ENCODE data around the gene BCR.

The BCR gene

GRCh38 chr22:23179381-23180299 is 669 bp upstream of the BCR start:
- Histone ChIP-seq H3K9ac (ENCODE audit: low read length) (peak overlapping the region; percentile 50), H3K23ac (ENCODE audit: low read length) (peak overlapping the region; percentile 89), H3K4me3 (ENCODE audit: low read length) (no peak overlapping the region), H3K18ac (ENCODE audit: low read length) (no peak overlapping the region), H2BK120ac (ENCODE audit: low read depth, low read length) (no peak overlapping the region), H3K27me3 (ENCODE audit: insufficient read depth, low read length, poor library complexity) (no peaks in the 10 kb centered on the region), H2AK5ac (ENCODE audit: low read length) (peak overlapping the region; percentile 97), H3K27ac (ENCODE audit: low read depth, low read length) (no peak overlapping the region), H2BK5ac (ENCODE audit: low read length) (peak overlapping the region; percentile 17), H3K4me2 (ENCODE audit: low read length) (peak overlapping the region; percentile 40), H3K4ac (ENCODE audit: low read depth, low read length) (no peak overlapping the region), H4K5ac (ENCODE audit: low read length) (no peak overlapping the region), H3K79me2 (ENCODE audit: control insufficient read depth, insufficient read depth, low read length) (peaks cover 35% of the 10 kb centered on the region), H3K4me1 (ENCODE audit: control insufficient read depth, low read depth, low read length) (peaks cover 16% of the 10 kb centered on the region), H3K56ac (ENCODE audit: low read length) (peak overlapping the region; percentile 82), H3K36me3 (ENCODE audit: control insufficient read depth, insufficient read depth, low read length) (no peaks in the 10 kb centered on the region), H3K79me1 (ENCODE audit: low read length) (peaks cover 12% of the 10 kb centered on the region), H2BK15ac (replicated peaks; ENCODE audit: low read depth) (no peak overlapping the region), H4K8ac (ENCODE audit: low read depth, low read length) (no peak overlapping the region)
- peak; percentile 26 for DNase-seq
- WGBS (ENCODE audit: extremely low coverage, insufficient coverage, low lambda C conversion rate), result no CpG with 5 or more reads among the region's 25 CpGs

GRCh38 chr22:23180893-23181720 is 798 bp downstream of the BCR start:
- Histone ChIP-seq H3K23ac (ENCODE audit: low read length) (peak overlapping the region; percentile 98), H4K8ac (ENCODE audit: low read depth, low read length) (no peak overlapping the region), H3K56ac (ENCODE audit: low read length) (peak overlapping the region; percentile 95), H3K27ac (ENCODE audit: low read depth, low read length) (peak overlapping the region; percentile 58), H2AK5ac (ENCODE audit: low read length) (no peak overlapping the region), H3K18ac (ENCODE audit: low read length) (peak overlapping the region; percentile 79), H4K5ac (ENCODE audit: low read length) (no peak overlapping the region), H3K4me2 (ENCODE audit: low read length) (peak overlapping the region; percentile 73), H3K79me2 (ENCODE audit: control insufficient read depth, insufficient read depth, low read length) (peaks cover 48% of the 10 kb centered on the region), H3K36me3 (ENCODE audit: control insufficient read depth, insufficient read depth, low read length) (no peaks in the 10 kb centered on the region), H3K79me1 (ENCODE audit: low read length) (peaks cover 15% of the 10 kb centered on the region), H3K27me3 (ENCODE audit: insufficient read depth, low read length, poor library complexity) (no peaks in the 10 kb centered on the region), H3K4ac (ENCODE audit: low read depth, low read length) (peak overlapping the region; percentile 82), H2BK5ac (ENCODE audit: low read length) (peak overlapping the region; percentile 63), H3K4me1 (ENCODE audit: control insufficient read depth, low read depth, low read length) (peaks cover 17% of the 10 kb centered on the region), H2BK15ac (replicated peaks; ENCODE audit: low read depth) (no peak overlapping the region), H3K9ac (ENCODE audit: low read length) (peak overlapping the region; percentile 95), H2BK120ac (ENCODE audit: low read depth, low read length) (no peak overlapping the region), H3K4me3 (ENCODE audit: low read length) (peak overlapping the region; percentile 94)
- DNase-seq, result peak; percentile 55
- no CpG with 5 or more reads among the region's 112 CpGs for WGBS (ENCODE audit: extremely low coverage, insufficient coverage, low lambda C conversion rate)

- Histone ChIP-seq H3K27ac (ENCODE audit: low read depth, low read length) (no peak overlapping the region), H3K9ac (ENCODE audit: low read length) (peak overlapping the region; percentile 95), H3K56ac (ENCODE audit: low read length) (peak overlapping the region; percentile 95), H2BK120ac (ENCODE audit: low read depth, low read length) (no peak overlapping the region), H3K18ac (ENCODE audit: low read length) (peak overlapping the region; percentile 79), H3K4me2 (ENCODE audit: low read length) (peak overlapping the region; percentile 73), H3K79me1 (ENCODE audit: low read length) (peaks cover 17% of the 10 kb centered on the region), H3K4me3 (ENCODE audit: low read length) (peak overlapping the region; percentile 94), H3K4ac (ENCODE audit: low read depth, low read length) (peak overlapping the region; percentile 82), H4K5ac (ENCODE audit: low read length) (no peak overlapping the region), H2AK5ac (ENCODE audit: low read length) (no peak overlapping the region), H3K27me3 (ENCODE audit: insufficient read depth, low read length, poor library complexity) (no peaks in the 10 kb centered on the region), H3K23ac (ENCODE audit: low read length) (peak overlapping the region; percentile 98), H3K79me2 (ENCODE audit: control insufficient read depth, insufficient read depth, low read length) (peaks cover 55% of the 10 kb centered on the region), H3K4me1 (ENCODE audit: control insufficient read depth, low read depth, low read length) (peaks cover 17% of the 10 kb centered on the region), H4K8ac (ENCODE audit: low read depth, low read length) (no peak overlapping the region), H2BK5ac (ENCODE audit: low read length) (no peak overlapping the region), H2BK15ac (replicated peaks; ENCODE audit: low read depth) (no peak overlapping the region), H3K36me3 (ENCODE audit: control insufficient read depth, insufficient read depth, low read length) (no peaks in the 10 kb centered on the region)
- WGBS (ENCODE audit: extremely low coverage, insufficient coverage, low lambda C conversion rate), result no CpG with 5 or more reads among the region's 43 CpGs
- peak; percentile 28 for DNase-seq
Measured at GRCh38 chr22:23181721-23182308, 1.5 kb downstream of the BCR start.

GRCh38 chr22:23182309-23183060 is 2.2 kb downstream of the BCR start:
- peak; percentile 70 for DNase-seq
- Histone ChIP-seq H2BK5ac (ENCODE audit: low read length) (no peak overlapping the region), H3K79me2 (ENCODE audit: control insufficient read depth, insufficient read depth, low read length) (peaks cover 62% of the 10 kb centered on the region), H2AK5ac (ENCODE audit: low read length) (peak overlapping the region; percentile 29), H4K5ac (ENCODE audit: low read length) (no peak overlapping the region), H4K8ac (ENCODE audit: low read depth, low read length) (no peak overlapping the region), H3K27me3 (ENCODE audit: insufficient read depth, low read length, poor library complexity) (no peaks in the 10 kb centered on the region), H3K9ac (ENCODE audit: low read length) (peak overlapping the region; percentile 95), H3K36me3 (ENCODE audit: control insufficient read depth, insufficient read depth, low read length) (no peaks in the 10 kb centered on the region), H3K23ac (ENCODE audit: low read length) (peak overlapping the region; percentile 94), H3K4me1 (ENCODE audit: control insufficient read depth, low read depth, low read length) (peaks cover 17% of the 10 kb centered on the region), H2BK120ac (ENCODE audit: low read depth, low read length) (no peak overlapping the region), H3K79me1 (ENCODE audit: low read length) (peaks cover 17% of the 10 kb centered on the region), H3K18ac (ENCODE audit: low read length) (peak overlapping the region; percentile 54), H3K4me3 (ENCODE audit: low read length) (peak overlapping the region; percentile 94), H3K4ac (ENCODE audit: low read depth, low read length) (no peak overlapping the region), H3K27ac (ENCODE audit: low read depth, low read length) (peak overlapping the region; percentile 30), H3K56ac (ENCODE audit: low read length) (peak overlapping the region; percentile 95), H3K4me2 (ENCODE audit: low read length) (peak overlapping the region; percentile 73), H2BK15ac (replicated peaks; ENCODE audit: low read depth) (no peak overlapping the region)
- no CpG with 5 or more reads among the region's 12 CpGs for WGBS (ENCODE audit: extremely low coverage, insufficient coverage, low lambda C conversion rate)

- no peak overlapping the region for H4K5ac ChIP-seq (ENCODE audit: low read length)
- H4K8ac ChIP-seq (ENCODE audit: low read depth, low read length), result no peak overlapping the region
- peak overlapping the region; percentile 95 for H3K56ac ChIP-seq (ENCODE audit: low read length)
- no peak overlapping the region for H2BK5ac ChIP-seq (ENCODE audit: low read length)
- peaks cover 68% of the 10 kb centered on the region for H3K79me2 ChIP-seq (ENCODE audit: control insufficient read depth, insufficient read depth, low read length)
- H3K23ac ChIP-seq (ENCODE audit: low read length), result peak overlapping the region; percentile 48
- H3K79me1 ChIP-seq (ENCODE audit: low read length), result peaks cover 21% of the 10 kb centered on the region
- peak overlapping the region; percentile 95 for H3K9ac ChIP-seq (ENCODE audit: low read length)
- peak overlapping the region; percentile 73 for H3K4me2 ChIP-seq (ENCODE audit: low read length)
- peaks cover 20% of the 10 kb centered on the region for H3K4me1 ChIP-seq (ENCODE audit: control insufficient read depth, low read depth, low read length)
- no peaks in the 10 kb centered on the region for H3K36me3 ChIP-seq (ENCODE audit: control insufficient read depth, insufficient read depth, low read length)
- DNase-seq, result peak; percentile 94
- H2BK120ac ChIP-seq (ENCODE audit: low read depth, low read length), result no peak overlapping the region
- no CpG with 5 or more reads among the region's 11 CpGs for WGBS (ENCODE audit: extremely low coverage, insufficient coverage, low lambda C conversion rate)
- H2BK15ac ChIP-seq (replicated peaks; ENCODE audit: low read depth), result no peak overlapping the region
- no peaks in the 10 kb centered on the region for H3K27me3 ChIP-seq (ENCODE audit: insufficient read depth, low read length, poor library complexity)
- H3K4ac ChIP-seq (ENCODE audit: low read depth, low read length), result no peak overlapping the region
- peak overlapping the region; percentile 52 for H3K27ac ChIP-seq (ENCODE audit: low read depth, low read length)
- peak overlapping the region; percentile 94 for H3K4me3 ChIP-seq (ENCODE audit: low read length)
- no peak overlapping the region for H2AK5ac ChIP-seq (ENCODE audit: low read length)
- H3K18ac ChIP-seq (ENCODE audit: low read length), result peak overlapping the region; percentile 54
Measured at GRCh38 chr22:23183061-23183698, 2.9 kb downstream of the BCR start.

Data from mesendoderm (in vitro differentiated cells).